Neural progenitor cell (in vitro differentiated cells): ENCODE results near the gene UNC80.

Source experiments
- CTCF ChIP-seq: fragments of 200-600 bp; sonication (generic); IDR thresholded peaks from 2 replicates; pipeline ENCODE4 v1.5.1; 2017; ENCODE audit warnings: antibody characterized with exemption, mild to moderate bottlenecking
- EZH2 ChIP-seq: fragments of 200-600 bp; sonication (generic); IDR thresholded peaks from 2 replicates; pipeline ENCODE4 v1.6.1; 2017; ENCODE audit warnings: antibody characterized with exemption, mild to moderate bottlenecking, moderate library complexity

- TF ChIP-seq EZH2 (no peak), CTCF (no peak)
These were observed 15.8 kb downstream of the UNC80 start for GRCh38 chr2:209787416-209787815.
